Duodenal mucosa (tissue), 2 donors: ENCODE measurements around the gene TTC27.
"Not testable (repeated sequence)": the region's sequence is repeated elsewhere in the genome, so short reads cannot be mapped to it uniquely, and the experiment has no call there.

Experiments
- H3K27ac ChIP-seq: one replicate; pipeline ENCODE4 v1.7.0; 2013; ENCODE audit warnings: low read depth, low read length
- H3K27me3 ChIP-seq, 2 donors: one replicate each; pipeline ENCODE4 v1.7.0; 2013; ENCODE audit warnings: low read length in 2 of 2, control low read depth in 1 of 2; ENCODE audit not compliant: insufficient read depth in 2 of 2, control insufficient read depth in 1 of 2
- H3K36me3 ChIP-seq, 2 donors: one replicate each; pipeline ENCODE4 v1.7.0; 2013; ENCODE audit warnings: low read length in 2 of 2, control low read depth in 1 of 2; ENCODE audit not compliant: insufficient read depth in 2 of 2, control insufficient read depth in 1 of 2
- H3K4me1 ChIP-seq, 2 donors: one replicate each; pipeline ENCODE4 v1.7.0; 2013; ENCODE audit warnings: low read length in 2 of 2, control low read depth in 1 of 2; ENCODE audit not compliant: insufficient read depth in 2 of 2, control insufficient read depth in 1 of 2
- H3K4me3 ChIP-seq, 2 donors: one replicate each; pipeline ENCODE4 v1.7.0; 2013; ENCODE audit warnings: low read length in 2 of 2, low read depth in 1 of 2
- H3K9ac ChIP-seq, 2 donors: one replicate each; pipeline ENCODE4 v1.7.0; 2013; ENCODE audit warnings: low read length in 2 of 2, low read depth in 1 of 2
- H3K9me3 ChIP-seq, 2 donors: one replicate each; pipeline ENCODE4 v1.7.0; 2013; ENCODE audit warnings: low read length in 2 of 2, control low read depth in 1 of 2; ENCODE audit not compliant: control insufficient read depth in 1 of 2

Gene TTC27

DNA sequence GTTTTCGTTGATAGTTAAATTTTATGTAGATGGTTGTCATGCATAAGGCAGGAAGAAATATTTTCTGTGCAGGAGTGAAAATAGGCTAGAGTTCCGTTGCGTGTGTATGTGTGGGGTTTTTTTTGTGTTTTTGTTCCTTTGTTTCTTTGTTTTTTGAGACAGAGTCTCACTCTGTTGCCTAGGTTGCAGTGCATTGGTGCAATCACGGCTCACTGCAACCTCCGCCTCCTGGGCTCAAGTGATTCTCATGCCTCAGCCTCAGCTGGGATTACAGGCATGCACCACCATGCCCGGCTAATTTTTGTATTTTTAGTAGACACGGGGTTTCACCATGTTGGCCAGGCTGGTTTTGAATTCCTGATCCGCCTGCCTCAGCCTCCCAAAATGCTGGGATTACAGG lies 103.1 kb downstream of the TTC27 start:
- not testable (repeated sequence) for H3K4me1 ChIP-seq, H3K27ac ChIP-seq, H3K36me3 ChIP-seq, H3K4me3 ChIP-seq, H3K9me3 ChIP-seq, H3K9ac ChIP-seq, H3K27me3 ChIP-seq

DNA sequence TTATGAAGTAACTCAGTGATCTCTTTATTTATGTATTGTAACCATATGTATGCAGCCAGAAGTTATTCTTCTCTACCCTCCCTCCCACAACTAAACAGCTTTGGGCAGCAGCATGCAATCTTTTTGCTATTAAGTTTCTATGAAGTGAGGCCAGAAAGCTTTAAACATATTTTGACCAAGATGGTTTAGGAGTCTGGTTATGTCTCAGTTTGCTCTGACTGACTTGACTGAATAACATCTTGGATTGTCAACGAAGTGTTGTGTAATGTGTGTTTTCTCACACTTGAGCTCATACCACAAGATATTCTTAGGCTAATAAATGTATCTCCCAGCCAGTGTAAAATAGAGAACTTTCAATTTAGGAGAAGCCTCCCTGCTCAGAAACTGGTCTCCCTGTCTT lies 104.3 kb downstream of the TTC27 start:
- no peak overlapping the region for H3K4me3 ChIP-seq
- H3K36me3 ChIP-seq = peaks cover 0 to 1% of the 10 kb centered on the region in 2 donors
- no peaks in the 10 kb centered on the region for H3K4me1 ChIP-seq
- no peak overlapping the region for H3K9ac ChIP-seq
- H3K27me3 ChIP-seq = no peaks in the 10 kb centered on the region
- no peak overlapping the region for H3K27ac ChIP-seq
- H3K9me3 ChIP-seq = no peaks in the 10 kb centered on the region

DNA sequence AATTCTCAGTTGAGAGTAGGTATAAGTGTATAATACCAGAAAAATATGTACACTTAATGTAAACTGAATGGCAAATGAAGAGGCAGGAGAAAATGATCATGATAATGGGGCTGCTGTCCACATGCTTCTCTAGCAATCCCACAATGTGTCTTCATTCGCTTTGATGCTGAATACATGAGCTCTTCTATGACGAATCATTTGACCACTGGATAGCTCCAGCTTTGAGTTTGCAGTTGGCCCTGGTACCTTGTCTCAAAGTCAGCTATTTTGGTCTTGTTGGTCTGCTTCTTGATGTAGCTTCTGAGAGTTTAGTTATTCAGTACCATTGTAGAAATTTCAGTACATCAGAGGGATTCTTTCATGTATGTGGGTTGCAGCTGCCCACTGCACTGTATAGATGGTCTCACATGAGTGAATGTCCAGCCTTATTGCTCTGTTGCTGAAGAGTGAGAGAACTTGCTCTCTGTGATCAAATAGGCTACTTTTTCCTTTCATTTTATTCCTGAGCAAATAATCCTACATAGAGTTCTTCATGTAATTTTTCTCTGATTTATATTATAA lies 105.1 kb downstream of the TTC27 start:
- no peak overlapping the region for H3K27ac ChIP-seq
- H3K9me3 ChIP-seq = no peaks in the 10 kb centered on the region
- H3K9ac ChIP-seq = no peak overlapping the region
- no peak overlapping the region for H3K4me3 ChIP-seq
- peaks cover 0 to 4% of the 10 kb centered on the region in 2 donors for H3K36me3 ChIP-seq
- no peaks in the 10 kb centered on the region for H3K27me3 ChIP-seq
- H3K4me1 ChIP-seq = no peaks in the 10 kb centered on the region

DNA sequence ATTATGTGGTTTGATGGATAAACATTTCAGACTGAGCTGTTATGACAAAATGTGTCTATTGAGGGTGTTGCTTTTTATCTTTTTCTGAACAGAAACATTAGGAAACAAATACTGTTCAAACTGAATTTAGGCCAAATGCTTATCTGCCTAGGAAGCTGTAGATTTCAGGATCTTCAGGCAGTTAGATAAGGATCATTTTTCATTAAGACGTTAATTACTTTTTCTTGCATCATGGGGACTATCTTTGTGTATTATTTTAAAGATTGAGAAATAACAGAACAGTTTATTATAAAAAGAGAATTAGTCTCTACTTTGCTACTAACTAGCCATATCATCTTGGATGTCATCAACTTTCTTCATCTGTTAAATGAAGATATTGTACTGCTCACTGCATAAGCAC lies 107.5 kb downstream of the TTC27 start:
- H3K4me3 ChIP-seq = no peak overlapping the region
- H3K36me3 ChIP-seq = peaks cover 0 to 4% of the 10 kb centered on the region in 2 donors
- H3K9ac ChIP-seq = no peak overlapping the region
- H3K27ac ChIP-seq = no peak overlapping the region
- H3K27me3 ChIP-seq = no peaks in the 10 kb centered on the region
- no peaks in the 10 kb centered on the region for H3K9me3 ChIP-seq
- no peaks in the 10 kb centered on the region for H3K4me1 ChIP-seq

DNA sequence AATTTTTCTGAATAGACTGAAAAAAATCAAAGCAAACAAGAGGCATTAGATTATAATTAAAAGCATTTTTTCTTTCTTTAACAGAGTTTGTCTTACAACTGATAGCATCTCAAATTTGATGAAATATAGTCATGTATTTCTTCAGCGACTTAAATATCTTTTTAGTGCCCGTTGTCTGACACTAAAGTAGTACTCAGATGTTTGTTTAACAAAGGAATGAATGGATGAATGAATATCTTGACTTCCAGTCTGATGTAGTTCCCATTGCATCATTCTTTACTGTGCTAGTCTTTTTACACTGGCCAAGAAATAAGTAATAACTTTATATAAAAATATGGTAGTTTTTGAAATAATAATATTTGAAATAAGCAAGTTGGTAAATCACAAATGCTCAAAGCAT lies 111.1 kb downstream of the TTC27 start:
- Histone ChIP-seq H3K27me3 (no peaks in the 10 kb centered on the region), H3K9me3 (no peaks in the 10 kb centered on the region)

DNA sequence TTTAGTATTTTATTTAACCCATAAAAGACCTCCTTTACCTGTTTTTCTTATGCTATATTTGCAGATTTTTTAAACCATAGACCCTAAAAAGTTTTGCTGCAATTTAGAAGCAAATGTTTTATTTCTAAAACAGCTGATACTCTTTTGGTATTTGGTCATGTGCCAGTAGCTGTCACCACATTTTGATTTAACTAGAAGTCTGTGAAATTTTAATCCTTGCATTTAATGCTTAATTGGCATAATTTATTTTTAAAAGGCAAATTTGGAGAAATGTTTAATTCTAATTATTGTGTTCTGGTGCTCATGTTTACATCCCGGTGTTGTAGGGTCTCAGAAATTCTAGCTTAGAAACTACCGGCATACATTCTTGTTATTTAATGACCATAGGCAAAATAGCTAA lies 111.8 kb downstream of the TTC27 start:
- peaks cover 4 to 7% of the 10 kb centered on the region in 2 donors for H3K36me3 ChIP-seq
- H3K4me1 ChIP-seq = no peaks in the 10 kb centered on the region
- no peak overlapping the region for H3K4me3 ChIP-seq
- no peaks in the 10 kb centered on the region for H3K27me3 ChIP-seq
- H3K27ac ChIP-seq = no peak overlapping the region
- H3K9ac ChIP-seq = no peak overlapping the region
- H3K9me3 ChIP-seq = no peaks in the 10 kb centered on the region

More for the DNA sequence above, 111.1 kb downstream of the TTC27 start:
- H3K4me1 ChIP-seq = no peaks in the 10 kb centered on the region
- no peak overlapping the region for H3K4me3 ChIP-seq
- H3K9ac ChIP-seq = no peak overlapping the region
- H3K27ac ChIP-seq = no peak overlapping the region
- peaks cover 4 to 7% of the 10 kb centered on the region in 2 donors for H3K36me3 ChIP-seq

DNA sequence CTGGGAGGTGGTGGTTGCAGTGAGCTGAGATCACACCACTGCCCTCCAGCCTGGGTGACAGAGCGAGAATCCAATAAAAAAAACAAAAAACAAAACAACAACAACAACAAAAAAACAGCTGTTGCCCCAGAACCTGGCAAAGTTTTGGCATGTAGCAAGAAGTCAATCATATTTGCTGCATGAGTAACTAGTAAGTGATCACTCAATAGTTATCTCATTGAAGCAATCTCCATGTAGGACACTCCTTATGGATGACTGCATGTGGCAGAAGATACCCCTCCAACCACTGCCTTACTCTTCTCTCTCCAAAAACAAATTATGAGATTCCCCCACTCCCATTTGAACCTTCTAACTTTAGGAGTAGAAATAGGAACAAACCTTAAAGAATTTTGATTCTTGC lies 113.7 kb downstream of the TTC27 start:
- Histone ChIP-seq H3K36me3 (peaks cover 4 to 7% of the 10 kb centered on the region in 2 donors), H3K9ac (no peak overlapping the region), H3K27ac (no peak overlapping the region), H3K9me3 (no peaks in the 10 kb centered on the region), H3K4me3 (no peak overlapping the region), H3K27me3 (no peaks in the 10 kb centered on the region), H3K4me1 (no peaks in the 10 kb centered on the region)

DNA sequence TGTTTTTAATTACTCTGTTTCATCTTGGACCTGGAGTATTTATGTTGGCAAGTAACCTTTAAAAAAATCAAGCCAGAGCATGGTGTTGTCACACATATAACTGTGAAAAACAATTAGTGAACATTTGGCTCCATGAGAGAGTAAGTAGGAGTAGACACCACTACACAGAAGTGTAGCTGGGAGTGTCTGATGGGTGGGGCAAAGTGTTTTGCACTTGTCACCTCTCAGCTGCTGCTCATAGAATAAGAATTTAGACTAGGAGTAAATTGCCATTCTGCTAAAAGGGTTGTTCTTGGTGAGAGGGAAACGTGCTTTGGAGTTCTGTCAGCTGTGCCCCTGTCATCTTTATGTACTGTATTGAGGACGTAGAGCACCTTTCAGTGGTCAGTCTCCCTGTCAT lies 114.5 kb downstream of the TTC27 start:
- Histone ChIP-seq H3K4me1 (no peaks in the 10 kb centered on the region), H3K27me3 (no peaks in the 10 kb centered on the region), H3K27ac (no peak overlapping the region), H3K36me3 (peaks cover under 1 to 7% of the 10 kb centered on the region in 2 donors), H3K9me3 (no peaks in the 10 kb centered on the region), H3K4me3 (no peak overlapping the region), H3K9ac (no peak overlapping the region)

DNA sequence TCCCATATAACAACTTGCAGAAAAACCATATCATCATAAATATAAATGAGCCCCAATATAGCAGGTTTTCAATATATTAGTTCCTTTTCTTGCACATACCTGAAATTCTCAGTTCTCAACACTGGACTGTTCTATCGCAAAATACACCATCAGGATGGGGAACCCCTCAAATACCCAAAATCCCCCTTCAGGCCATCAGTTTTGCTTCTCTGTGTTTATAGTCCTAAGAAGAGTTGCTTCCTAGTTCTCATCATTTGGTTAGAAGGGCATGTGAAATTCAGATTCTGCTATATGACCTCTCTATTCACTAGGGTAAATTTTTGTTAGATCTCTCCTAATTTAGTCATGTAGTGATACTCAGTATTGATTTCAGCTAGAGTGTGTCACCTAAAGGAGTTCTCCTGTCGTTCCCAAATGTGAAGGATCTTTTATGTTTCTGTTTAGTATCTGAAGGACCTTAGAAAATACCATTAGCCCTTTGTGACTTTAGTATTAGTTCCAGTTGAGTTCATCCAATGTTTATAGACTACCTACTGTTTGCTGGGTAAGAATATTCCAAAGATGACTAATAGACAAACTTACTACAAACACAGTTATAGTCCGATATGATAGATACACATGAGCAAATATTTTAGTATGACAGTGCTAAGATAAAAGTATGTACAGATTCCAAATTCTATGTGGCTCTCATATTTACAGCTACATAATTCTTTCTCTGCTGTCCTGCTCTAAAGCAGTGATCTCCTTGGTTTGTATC lies 115.8 kb downstream of the TTC27 start:
- Histone ChIP-seq H3K9me3 (no peaks in the 10 kb centered on the region), H3K27me3 (no peaks in the 10 kb centered on the region), H3K36me3 (peaks cover 0 to 7% of the 10 kb centered on the region in 2 donors), H3K4me1 (no peaks in the 10 kb centered on the region), H3K27ac (no peak overlapping the region), H3K4me3 (no peak overlapping the region), H3K9ac (no peak overlapping the region)

DNA sequence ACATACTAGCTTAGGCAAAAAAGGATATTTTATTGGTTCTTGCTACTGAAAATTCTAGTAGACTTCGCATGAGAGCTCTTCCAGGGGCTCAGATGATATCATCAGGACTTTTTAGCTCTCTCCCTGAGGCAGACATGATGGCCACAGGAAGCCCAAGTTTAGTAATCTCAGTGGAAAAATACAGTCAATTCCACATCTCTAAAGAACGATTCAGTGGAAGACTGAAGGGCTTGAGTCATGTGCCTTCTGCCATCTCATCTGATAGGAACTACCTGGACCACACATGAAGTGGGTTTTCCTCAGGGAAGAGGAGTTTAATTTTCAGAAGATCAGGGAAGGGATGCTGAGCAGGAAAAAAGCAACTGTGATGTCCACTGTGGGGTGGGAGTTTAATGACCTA lies 117.3 kb downstream of the TTC27 start:
- H3K27ac ChIP-seq = no peak overlapping the region
- H3K9ac ChIP-seq = no peak overlapping the region
- peaks cover 0 to 17% of the 10 kb centered on the region in 2 donors for H3K36me3 ChIP-seq
- H3K27me3 ChIP-seq = no peaks in the 10 kb centered on the region
- no peak overlapping the region for H3K4me3 ChIP-seq
- H3K4me1 ChIP-seq = no peaks in the 10 kb centered on the region
- no peaks in the 10 kb centered on the region for H3K9me3 ChIP-seq
